ENCODE data around the gene RIPPLY3. TPM values are rescaled to one million over a fixed set of nuclear protein-coding genes. Genes with fewer than 3 reads are reported as not detected.
"Not testable (repeated sequence)": the region's sequence is repeated elsewhere in the genome, so short reads cannot be mapped to it uniquely, and the experiment has no call there.

RIPPLY3 gene
- total and polyA plus RNA-seq, 8 donors, result 0.18 to 0.65 (median 0.50) TPM; not detected in 4

DNA sequence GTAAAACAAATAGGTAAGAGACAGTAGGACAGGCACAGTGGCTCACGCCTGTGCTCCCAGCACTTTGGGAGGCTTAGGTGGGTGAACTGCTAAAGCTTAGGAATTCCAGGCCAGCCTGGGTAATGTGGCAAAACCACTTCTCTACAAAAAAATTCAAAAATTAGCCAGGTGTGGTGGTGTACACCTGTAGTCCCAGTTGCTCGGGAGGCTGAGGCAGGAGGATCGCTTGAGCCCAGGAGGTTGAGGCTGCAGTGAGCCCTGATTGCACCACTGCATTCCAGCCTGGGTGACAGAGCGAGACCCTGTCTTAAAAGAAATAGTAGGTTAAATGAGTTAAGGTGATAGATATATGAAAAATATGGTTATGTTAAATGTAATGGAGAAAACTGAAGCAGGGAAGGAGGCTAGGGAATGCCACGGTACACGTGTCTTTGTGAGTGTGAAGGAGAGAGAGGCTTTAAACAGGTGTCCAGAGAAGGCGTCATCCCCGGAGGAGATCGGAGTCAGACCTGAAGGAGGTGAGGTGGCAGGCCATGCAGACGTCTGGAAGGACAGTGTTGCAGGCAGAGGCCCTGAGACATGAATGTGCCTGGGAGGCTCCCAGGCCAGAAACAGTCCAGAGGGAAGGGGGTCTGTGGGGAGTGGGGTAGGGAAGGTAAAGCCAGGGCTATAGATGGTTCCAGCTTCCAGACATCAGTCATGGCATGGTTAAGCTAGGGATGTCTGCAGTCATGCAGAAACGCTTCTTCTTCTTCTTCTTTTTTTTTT lies 7.2 kb upstream of the RIPPLY3 start:
- Histone ChIP-seq H3K27ac (no peak overlapping the region), H3K27me3 (peaks cover 0 to 4% (median 2%) of the 10 kb centered on the region in 3 donors), H3K4me1 (no peaks in the 10 kb centered on the region), H3K9me3 (peaks cover 0 to 6% (median 0%) of the 10 kb centered on the region in 4 donors), H3K36me3 (no peaks in the 10 kb centered on the region), H3K4me3 (no peak overlapping the region)
- no peak for DNase-seq
- TF ChIP-seq POLR2A (IDR thresholded peaks at IDR 0.05), result no peak
- no peak for TF ChIP-seq POLR2AphosphoS5 (IDR thresholded peaks at IDR 0.05)
- no peak for TF ChIP-seq EP300 (IDR thresholded peaks at IDR 0.05)
- TF ChIP-seq, protein P1, sequence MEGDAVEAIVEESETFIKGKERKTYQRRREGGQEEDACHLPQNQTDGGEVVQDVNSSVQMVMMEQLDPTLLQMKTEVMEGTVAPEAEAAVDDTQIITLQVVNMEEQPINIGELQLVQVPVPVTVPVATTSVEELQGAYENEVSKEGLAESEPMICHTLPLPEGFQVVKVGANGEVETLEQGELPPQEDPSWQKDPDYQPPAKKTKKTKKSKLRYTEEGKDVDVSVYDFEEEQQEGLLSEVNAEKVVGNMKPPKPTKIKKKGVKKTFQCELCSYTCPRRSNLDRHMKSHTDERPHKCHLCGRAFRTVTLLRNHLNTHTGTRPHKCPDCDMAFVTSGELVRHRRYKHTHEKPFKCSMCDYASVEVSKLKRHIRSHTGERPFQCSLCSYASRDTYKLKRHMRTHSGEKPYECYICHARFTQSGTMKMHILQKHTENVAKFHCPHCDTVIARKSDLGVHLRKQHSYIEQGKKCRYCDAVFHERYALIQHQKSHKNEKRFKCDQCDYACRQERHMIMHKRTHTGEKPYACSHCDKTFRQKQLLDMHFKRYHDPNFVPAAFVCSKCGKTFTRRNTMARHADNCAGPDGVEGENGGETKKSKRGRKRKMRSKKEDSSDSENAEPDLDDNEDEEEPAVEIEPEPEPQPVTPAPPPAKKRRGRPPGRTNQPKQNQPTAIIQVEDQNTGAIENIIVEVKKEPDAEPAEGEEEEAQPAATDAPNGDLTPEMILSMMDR (IDR thresholded peaks at IDR 0.05), result no peak
- WGBS, 5 donors, result 85 to 95% (median 89%) methylated on average over 11 of the region's 11 CpGs
- intact Hi-C loops (cut with DNase I; ENCODE audit: low total_unique reads), result no loop called here

DNA sequence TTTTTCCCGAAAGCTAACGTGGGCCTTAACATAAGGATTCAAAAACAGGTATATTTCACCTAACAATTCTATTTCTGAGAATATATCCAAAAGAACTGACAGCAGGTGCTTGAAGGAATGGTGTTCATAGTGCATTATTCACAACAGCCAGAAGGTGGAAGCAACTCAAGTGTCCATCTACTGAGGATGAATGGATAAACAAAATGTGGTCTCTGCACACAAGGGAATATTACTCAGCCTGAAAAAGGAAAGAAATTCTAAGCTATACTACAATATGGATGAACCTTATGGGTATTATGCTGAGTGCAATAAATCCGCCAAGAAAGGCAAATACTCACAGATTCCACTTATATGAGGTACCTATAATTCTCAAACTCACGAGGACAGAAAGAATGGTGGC lies 6.1 kb upstream of the RIPPLY3 start:
- H3K4me1 ChIP-seq, result no peaks in the 10 kb centered on the region
- H3K4me3 ChIP-seq, result no peak overlapping the region
- DNase-seq, result no peak
- no peaks in the 10 kb centered on the region for H3K36me3 ChIP-seq
- H3K27me3 ChIP-seq, result peaks cover 0 to under 1% (median 0%) of the 10 kb centered on the region in 3 donors
- TF ChIP-seq POLR2AphosphoS5 (IDR thresholded peaks at IDR 0.05) (no peak), POLR2A (IDR thresholded peaks at IDR 0.05) (no peak), EP300 (IDR thresholded peaks at IDR 0.05) (no peak)
- TF ChIP-seq, protein P1 (IDR thresholded peaks at IDR 0.05), result no peak
- H3K9me3 ChIP-seq, result no peaks in the 10 kb centered on the region
- intact Hi-C loops (cut with DNase I; ENCODE audit: low total_unique reads), result no loop called here
- no peak overlapping the region for H3K27ac ChIP-seq
- WGBS, 5 donors, result 84 to 92% (median 85%) methylated on average over 4 of the region's 4 CpGs

GRCh38 chr21:37001441-37001840 lies 5.1 kb upstream of the RIPPLY3 start:
- peaks cover 1 to 11% (median 8%) of the 10 kb centered on the region in 3 donors for H3K27me3 ChIP-seq
- TF ChIP-seq, protein P1 (IDR thresholded peaks at IDR 0.05), result no peak
- no peak for TF ChIP-seq POLR2A (IDR thresholded peaks at IDR 0.05)
- no peak for TF ChIP-seq POLR2AphosphoS5 (IDR thresholded peaks at IDR 0.05)
- no peak for TF ChIP-seq EP300 (IDR thresholded peaks at IDR 0.05)
- intact Hi-C loops (cut with DNase I; ENCODE audit: low total_unique reads), result no loop called here
- peaks cover 6 to 8% (median 7%) of the 10 kb centered on the region in 4 donors for H3K4me1 ChIP-seq
- H3K27ac ChIP-seq, result no peak overlapping the region
- 39 to 55% (median 51%) methylated on average over 3 of the region's 3 CpGs for WGBS, 5 donors
- H3K4me3 ChIP-seq, result no peak overlapping the region
- peak in 1 of 2 donors; percentile 31 for DNase-seq
- no peaks in the 10 kb centered on the region for H3K36me3 ChIP-seq
- H3K9me3 ChIP-seq, result no peaks in the 10 kb centered on the region

DNA sequence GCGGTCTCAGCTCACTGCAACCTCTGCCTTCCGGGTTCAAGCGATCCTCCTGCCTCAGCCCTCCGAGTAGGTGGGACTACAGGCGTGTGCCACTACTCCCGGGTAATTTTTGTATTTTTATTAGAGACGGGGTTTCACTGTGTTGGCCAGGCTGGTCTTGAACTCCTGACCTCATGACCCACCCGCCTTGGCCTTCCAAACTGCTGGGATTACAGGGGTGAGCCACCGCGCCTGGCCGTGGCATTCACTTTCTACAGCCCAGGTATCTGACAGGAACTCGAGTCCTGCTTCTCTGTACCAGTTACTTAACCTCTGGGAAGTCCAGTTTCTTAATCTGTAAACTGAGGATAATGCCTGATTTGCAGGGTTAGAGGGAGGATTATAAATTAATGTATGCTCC lies 3.7 kb upstream of the RIPPLY3 start:
- H3K27ac ChIP-seq; DNase-seq; intact Hi-C loops (cut with DNase I; ENCODE audit: low total_unique reads); H3K9me3 ChIP-seq; H3K36me3 ChIP-seq; H3K4me3 ChIP-seq: not testable (repeated sequence)
- Histone ChIP-seq H3K4me1 (peaks cover 12 to 18% (median 17%) of the 10 kb centered on the region in 4 donors), H3K27me3 (peaks cover 3 to 25% (median 14%) of the 10 kb centered on the region in 3 donors)
- WGBS, 5 donors, result 80 to 89% (median 84%) methylated on average over 12 of the region's 12 CpGs

DNA sequence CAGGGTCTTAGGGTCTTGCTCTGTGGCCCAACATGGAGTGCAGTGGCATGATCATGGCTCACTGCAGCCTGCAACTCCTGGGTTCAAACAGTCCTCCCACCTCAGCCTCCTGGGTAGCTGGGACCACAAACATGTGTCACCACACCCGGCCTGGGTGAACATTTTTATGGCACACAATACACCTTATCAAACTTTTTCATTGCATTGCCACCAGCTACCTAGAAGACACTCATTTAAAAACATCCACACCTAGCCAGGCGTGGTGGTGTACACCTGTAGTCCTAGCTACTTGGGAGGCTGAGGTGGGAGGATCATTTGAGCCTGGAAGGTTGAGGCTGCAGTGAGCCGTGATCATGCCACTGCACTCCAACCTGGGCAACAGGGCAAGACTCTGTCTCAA lies 2.6 kb upstream of the RIPPLY3 start:
- peaks cover 12 to 20% (median 17%) of the 10 kb centered on the region in 4 donors for H3K4me1 ChIP-seq
- H3K4me3 ChIP-seq; H3K9me3 ChIP-seq; DNase-seq; intact Hi-C loops (cut with DNase I; ENCODE audit: low total_unique reads); H3K36me3 ChIP-seq; H3K27ac ChIP-seq: not testable (repeated sequence)
- WGBS, 5 donors, result 46 to 75% (median 69%) methylated on average over 3 of the region's 3 CpGs
- H3K27me3 ChIP-seq, result peaks cover 3 to 36% (median 14%) of the 10 kb centered on the region in 3 donors

Data from stomach (tissue), 9 donors.